GM12801 (cell line): ENCODE measurements around the gene SNX8.

ENCODE experiments used
- TF ChIP-seq, protein P1 (sequence below): IDR thresholded peaks from one replicate; pipeline ENCODE4 v1.5.1; 2011; ENCODE audit warnings: control low read depth; ENCODE audit not compliant: insufficient read length; ENCODE audit errors: extremely low read depth

Gene SNX8

DNA sequence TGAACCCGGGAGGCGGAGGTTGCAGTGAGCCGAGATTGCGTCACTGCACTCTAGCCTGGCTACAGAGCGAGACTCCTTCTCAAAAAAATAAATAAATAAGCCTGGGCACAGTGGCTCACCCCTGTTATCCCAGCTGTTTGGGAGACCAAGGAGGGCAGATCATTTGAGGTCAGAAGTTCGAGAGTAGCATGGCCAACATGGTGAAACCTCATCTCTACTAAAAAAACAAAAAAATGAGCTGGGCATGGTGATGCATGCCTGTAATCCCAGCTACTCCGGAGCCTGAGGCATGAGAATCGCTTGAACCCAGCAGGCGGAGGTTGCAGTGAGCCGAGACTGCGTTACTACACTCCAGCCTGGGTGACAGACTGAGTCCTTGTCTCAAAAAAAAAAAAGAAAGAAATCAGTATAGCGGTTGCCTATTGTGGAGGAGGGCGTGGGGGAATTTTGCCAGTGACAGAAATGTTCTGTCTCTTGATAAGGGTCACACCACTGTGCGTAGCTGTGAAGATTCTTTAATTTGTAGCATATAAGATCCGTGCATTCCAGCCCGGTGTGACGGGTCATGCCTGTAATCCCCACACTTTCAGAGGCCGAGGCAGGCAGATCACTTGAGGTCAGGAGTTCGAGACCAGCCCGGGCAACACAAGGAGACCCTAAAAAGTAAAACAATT lies 22.5 kb upstream of the SNX8 start:
- TF ChIP-seq, protein P1, sequence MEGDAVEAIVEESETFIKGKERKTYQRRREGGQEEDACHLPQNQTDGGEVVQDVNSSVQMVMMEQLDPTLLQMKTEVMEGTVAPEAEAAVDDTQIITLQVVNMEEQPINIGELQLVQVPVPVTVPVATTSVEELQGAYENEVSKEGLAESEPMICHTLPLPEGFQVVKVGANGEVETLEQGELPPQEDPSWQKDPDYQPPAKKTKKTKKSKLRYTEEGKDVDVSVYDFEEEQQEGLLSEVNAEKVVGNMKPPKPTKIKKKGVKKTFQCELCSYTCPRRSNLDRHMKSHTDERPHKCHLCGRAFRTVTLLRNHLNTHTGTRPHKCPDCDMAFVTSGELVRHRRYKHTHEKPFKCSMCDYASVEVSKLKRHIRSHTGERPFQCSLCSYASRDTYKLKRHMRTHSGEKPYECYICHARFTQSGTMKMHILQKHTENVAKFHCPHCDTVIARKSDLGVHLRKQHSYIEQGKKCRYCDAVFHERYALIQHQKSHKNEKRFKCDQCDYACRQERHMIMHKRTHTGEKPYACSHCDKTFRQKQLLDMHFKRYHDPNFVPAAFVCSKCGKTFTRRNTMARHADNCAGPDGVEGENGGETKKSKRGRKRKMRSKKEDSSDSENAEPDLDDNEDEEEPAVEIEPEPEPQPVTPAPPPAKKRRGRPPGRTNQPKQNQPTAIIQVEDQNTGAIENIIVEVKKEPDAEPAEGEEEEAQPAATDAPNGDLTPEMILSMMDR, result no peak

DNA sequence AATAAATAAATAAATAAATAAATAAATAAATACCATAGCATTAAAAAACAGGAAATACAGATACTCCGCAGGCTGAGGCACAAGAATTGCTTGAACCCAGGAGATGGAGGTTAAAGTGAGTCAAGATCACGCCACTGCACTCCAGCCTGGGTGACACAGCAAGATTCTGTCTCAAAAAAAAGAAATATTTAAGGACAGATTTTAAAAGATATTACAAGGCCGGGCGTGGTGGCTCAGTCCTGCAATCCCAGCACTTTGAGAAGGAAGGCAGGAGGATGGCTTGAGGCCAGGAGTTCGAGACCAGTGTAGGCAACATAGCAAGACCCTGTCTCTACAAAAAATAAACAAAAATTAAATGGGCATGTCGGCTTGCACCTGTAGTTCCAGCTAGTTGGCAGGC lies 17.5 kb upstream of the SNX8 start:
- TF ChIP-seq, protein P1, result no peak

DNA sequence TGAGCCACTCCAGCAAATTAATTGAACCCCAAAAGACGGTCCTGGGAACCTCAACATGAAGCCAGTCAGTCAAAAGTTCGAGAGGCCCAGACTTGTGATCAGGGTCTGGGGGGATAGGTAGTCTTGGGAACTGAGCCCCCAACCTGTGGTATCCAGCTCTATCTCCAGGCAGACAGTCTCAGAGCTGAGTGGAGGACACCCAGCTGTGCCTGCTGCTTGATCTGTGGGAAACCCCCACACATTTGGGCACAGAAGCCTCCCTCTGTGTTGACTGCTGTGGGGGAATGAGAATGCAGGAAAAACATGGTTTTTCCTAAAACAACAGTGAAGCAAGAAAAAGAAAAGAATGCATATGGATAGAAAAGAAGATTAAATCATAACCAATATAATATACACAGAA lies 16.3 kb upstream of the SNX8 start:
- TF ChIP-seq, protein P1, result no peak

DNA sequence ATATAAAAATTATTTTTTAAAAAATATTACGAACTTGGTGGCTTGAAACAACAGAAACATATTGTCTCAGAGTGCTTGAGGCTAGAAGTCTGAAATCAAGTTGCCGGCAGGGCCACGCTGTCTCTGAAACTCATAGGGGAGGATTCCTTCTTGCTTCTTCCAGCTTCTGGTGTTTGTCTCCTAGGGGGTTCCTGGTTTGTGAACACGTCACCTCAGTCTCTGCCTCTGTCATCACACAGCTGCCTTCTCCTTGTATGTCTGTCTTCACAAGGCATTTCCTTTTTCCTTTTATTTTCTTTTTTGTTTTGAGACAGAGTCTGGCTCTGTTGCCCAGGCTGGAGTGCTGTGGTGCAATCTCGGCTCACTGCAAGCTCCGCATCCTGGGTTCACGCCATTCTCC lies 12.7 kb upstream of the SNX8 start:
- TF ChIP-seq, protein P1, result no peak

DNA sequence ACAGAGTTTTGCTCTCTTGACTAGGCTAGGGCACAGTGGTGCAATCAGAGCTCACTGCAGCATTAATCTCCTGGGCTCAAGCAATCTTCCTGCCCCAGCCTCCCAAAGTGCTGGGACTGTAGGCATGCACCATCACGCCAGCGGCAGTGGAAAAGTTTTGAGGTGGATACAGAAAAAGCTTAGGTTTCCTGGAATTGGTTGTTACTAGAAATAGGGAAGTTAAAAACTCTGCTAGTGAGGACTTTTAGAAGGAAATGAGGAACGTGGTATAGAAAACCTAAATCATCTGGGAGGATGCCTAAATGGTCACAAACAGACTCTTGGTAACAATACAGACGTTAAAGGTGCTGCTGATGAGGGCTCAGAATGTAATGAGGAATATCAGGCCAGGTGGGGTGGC lies 10.9 kb upstream of the SNX8 start:
- TF ChIP-seq, protein P1, result no peak

DNA sequence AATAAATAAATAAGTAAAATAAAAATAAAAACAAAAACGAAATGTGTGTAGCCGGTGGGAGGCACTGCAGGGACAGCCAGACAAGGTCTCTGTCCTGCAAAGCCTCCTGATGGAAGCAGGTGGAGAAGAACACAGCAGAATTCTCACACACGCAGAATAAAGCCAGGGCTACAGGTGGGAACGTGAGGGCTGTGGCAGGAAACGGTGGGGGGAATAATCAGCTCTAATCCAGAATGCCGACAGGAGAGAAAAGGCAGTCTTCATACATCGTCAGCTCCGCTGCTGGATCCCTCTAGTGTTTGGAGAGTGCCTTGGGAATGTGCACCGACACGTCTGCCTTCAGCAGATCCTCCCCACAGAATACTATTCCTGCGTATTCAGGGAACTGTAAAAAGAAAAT lies 6.8 kb upstream of the SNX8 start:
- TF ChIP-seq, protein P1, result no peak

DNA sequence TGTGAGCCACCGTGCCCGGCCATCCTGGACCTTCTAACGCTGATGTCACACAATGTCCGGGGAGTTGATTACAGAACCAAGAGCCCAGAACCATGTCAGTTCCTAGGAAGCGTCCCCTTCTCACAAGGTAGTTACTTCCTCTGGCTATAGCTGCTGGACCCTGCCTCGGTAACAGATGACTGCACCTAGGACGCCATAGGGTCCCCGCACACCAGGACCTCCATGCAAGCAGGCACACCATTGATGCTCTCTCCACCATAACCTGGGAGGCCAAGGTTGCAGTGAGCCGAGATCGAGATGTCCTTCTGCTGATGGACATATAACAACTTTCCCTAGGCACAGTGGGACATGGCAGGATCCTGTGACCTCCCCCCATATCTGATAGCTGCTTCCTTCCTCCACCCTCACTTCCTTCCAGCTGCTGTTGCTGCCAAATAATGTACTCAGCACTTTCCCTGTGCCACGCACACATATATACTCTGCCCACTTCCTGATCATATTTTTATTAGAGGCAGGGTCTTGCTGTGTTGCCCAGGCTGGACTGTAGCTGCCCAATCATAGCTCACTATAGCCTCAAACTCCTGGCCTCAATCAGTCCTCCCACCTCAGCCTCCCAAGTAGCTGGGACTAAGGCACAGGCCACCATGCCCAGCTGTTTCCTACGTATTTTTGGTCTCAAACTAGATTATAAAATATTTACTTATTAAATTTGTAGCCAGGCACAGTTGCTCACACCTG lies 3.5 kb upstream of the SNX8 start:
- TF ChIP-seq, protein P1, result no peak
